Measurements from ENCODE around the gene WSB2.
A peak's percentile ranks its signal among the peaks of the same experiment; 100 is the strongest.
"Not testable (repeated sequence)": the region's sequence is repeated elsewhere in the genome, so short reads cannot be mapped to it uniquely, and the experiment has no call there.

WSB2 gene

DNA sequence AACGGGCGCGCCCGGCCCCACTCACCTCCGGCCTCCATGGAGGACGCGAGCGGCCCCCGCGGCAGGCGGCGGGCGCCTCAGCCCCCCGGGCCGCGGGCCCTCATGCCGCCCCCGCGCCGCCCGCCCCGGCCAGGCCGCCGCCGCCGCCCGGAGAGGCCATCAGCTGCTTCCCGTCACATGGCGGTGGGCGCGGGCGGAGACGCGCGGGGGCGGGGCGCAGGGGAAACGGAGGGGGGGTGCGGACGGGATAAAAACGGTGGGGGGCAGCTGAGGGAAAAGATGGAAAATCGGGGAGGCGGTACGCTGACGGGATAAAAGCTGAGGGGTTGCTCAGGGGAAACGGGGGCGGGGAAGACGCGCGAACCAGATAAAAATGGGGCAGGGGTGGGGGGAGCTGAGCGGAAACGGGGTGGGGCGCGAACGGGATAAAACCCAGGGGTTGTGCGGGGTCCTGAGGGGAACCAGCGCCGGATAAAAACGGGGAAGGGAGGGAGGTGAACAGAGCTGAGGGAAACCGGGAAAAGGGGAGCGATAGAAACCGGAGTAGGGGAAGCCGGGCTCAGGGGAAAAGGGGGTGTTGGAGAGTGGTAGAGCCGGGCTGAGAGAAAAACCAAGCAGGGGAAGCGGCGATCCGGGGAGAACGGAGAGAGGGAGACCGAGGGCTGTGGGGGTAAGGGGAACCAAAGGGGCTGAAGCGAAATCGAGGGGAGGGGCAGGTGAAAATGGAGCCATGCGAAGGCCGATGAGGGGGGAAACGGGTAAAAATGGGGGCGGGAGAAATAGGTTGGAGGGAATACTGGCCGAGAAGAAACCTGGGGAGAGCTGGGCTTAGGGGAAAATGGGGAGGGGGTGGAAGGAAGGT is at the start of gene WSB2:
TSS of gene WSB2 (minus strand) at position 169 of the 862 bp plus-strand sequence. CDS start at position 38, 131 bp downstream.
- no peak for DNase-seq (ENCODE audit: low read depth, low spot score)
- peak within 1 kb of the TSS; percentile 94 for H3K27ac ChIP-seq

DNA sequence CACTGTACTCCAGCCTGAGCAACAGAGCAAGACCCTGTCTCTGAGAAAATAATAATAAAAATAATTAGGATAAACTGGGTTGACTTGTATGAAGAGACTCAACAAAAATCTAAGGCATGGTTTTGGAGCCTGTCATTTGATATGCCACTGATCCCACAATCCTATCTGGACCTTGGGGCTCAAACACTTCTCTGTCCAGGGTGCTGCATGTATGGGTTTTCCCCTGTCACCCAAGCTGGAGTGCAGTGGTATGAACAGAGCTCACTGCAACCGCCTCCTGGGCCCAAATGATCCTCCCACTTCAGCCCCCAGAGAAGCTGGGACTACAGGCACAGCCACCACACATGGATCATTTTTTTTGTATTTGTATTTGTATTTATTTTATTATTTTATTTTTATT is 48.1 kb upstream of the WSB2 start:
- no peak for DNase-seq (ENCODE audit: low read depth, low spot score)
- H3K27ac ChIP-seq, result no peak overlapping the region

DNA sequence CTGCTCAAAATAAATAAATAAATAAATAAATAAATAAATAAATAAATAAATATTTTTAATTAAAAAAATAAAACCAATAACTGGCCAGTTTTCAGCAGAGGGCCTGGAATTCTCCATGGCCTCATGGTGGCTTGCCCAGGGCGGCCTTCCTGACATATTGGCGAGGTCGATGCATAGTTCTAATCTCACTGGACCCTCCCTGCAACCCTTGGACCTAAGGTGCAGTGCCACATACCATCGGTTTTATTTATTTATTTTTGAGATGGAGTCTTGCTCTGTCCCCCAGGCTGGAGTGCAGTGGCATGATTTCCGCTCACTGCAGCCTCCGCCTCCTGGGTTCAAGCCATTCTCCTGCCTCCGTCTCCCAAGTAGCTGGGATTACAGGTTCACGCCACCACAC is 46.7 kb upstream of the WSB2 start:
- DNase-seq (ENCODE audit: low read depth, low spot score), result no peak
- no peak overlapping the region for H3K27ac ChIP-seq

DNA sequence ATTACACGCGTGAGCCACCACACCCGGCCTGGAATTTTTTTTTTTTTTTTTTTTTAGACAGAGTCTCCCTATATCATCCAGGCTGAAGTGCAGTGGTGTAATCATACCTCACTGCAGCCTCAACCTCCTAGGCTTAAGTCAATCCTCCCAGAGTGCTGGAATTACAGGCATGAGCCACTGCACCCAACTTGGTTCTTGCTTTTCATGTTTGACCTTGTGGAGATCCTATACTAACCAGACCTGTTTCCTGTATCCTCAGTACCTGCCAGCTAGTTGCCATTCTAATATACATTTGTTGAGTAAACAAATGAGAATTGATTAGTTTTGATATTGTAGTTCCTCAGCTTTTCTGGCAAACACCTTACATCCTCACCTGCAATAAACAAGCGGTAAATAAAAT is 46.0 kb upstream of the WSB2 start:
- H3K27ac ChIP-seq, result no peak overlapping the region

DNA sequence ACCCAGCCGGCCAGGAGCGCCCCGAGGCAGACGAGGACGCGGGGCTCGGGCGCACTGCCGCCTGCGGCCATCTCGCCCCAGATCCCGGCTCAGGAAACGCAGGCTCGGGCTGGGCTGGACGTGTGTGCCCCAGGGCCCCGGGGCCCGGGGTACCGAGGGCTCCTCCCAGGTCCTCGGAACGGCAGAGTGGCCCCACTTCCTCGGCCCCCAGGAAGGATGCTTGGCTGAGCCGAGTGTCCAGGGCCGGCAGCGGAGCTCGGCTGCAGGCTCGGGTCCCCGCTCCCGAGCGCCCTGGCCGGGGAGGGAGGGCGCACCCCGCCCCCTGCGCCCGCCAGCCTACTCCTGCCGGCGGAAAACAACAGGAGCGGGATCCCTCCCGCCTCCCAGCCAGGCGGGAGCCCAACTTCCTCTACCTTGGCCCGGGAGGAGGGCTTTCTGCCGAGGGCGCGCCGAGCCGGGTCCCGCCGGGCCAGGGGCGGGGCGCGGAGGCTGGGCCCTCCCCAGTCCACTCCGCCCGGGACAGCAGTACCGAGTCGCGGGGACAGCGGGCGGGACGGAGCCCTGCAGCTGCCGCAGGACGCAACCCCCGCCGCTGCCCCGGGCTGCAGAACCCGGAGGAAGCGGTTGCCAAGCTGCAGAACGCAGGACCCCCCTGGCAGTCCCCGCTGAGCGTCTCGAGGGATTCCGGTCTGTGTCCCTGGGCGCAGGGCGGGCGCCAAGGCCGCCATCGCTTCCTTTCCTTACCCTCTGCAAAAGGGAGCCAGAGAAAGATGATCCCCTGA is 42.8 kb upstream of the WSB2 start, which contains the start of gene VSIG10:
TSS of gene VSIG10 (minus strand) at position 411 of the 782 bp plus-strand sequence. CDS start at position 71, 340 bp downstream.
- no peak for DNase-seq (ENCODE audit: low read depth, low spot score)

More for the DNA sequence above, 46.0 kb upstream of the WSB2 start:
- DNase-seq (ENCODE audit: low read depth, low spot score), result no peak

DNA sequence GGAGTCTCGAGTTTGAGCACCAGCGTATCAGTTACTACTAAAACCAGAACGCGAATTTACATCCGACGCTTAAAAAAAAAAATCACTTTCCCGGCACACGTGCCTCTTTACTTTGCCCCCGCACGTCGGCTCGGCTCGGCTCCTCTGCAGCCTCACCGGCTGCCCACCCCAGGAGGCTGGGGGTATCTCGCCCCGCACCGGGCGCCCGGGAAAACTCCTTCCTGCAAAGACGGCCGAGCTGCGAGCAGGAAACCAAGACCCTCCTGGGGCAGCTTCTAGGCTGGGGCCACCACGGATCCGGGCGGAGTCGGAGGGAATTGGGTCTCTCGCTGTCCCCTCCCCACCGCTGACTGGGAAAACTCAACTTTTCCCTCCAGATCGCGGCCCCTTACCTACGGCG is 42.2 kb upstream of the WSB2 start:
- no peak for DNase-seq (ENCODE audit: low read depth, low spot score)
- peak overlapping the region; percentile 28 for H3K27ac ChIP-seq

More for the DNA sequence above, 42.8 kb upstream of the WSB2 start, which contains the start of gene VSIG10:
- H3K27ac ChIP-seq, result peak within 1 kb of the TSS; percentile 28

DNA sequence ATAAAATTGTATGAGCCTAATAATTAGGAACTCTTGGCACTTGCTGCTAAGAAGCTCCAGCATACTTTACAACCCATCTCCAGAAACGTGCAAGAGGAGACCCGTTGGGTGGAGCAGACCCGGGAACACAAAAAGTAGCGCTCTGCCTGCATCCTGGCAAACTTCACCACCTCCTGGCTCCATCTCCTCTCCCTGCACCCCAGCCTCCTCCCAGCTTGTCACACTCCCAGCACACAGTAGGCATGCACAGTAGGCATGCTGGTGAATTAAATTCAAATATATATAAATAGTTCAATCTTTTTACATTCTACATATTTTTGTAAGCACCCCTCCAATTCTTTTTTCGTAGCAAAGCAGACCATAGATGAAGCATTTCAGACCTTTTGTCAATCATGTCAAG is 41.6 kb upstream of the WSB2 start:
- no peak for DNase-seq (ENCODE audit: low read depth, low spot score)
- H3K27ac ChIP-seq, result peak overlapping the region; percentile 28

DNA sequence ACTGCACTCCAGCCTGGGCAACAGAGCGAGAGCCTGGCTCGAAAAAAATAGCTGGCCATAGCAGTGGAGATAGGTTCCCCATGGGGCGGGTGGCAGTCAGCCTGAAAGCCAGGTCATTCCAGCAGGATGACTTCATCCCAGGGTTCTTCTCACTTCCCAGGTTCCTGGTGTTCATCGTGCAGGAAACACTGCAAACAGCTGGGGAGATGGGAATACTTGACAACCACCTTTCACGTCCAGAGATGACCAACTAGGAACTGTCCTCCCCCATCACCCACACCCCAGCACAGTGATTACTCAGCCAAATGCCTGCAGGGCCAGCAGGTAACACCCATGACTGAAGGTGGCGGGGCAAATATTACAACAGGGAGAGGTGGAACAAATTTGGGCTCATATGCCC is 41.1 kb upstream of the WSB2 start:
- peak overlapping the region; percentile 28 for H3K27ac ChIP-seq
- peak; percentile 29 for DNase-seq (ENCODE audit: low read depth, low spot score)

DNA sequence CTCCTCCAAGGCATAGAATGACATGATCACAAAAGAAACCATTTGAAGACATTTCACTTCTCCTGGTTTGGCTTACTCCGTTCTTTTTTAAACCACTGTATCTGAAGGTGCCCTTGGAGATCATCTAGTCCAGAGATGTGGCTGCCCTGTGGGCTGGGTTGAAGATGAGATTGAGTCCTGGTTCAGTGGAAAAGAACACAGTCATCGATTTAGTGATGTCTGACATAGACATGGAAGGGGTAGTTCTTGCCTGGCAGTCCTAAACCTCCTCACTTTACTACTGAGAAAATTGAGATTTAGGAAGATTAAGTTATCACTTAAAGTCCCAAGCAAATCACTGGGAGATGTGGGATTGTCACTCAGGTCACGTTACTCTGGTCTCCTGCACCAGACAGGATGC is 40.1 kb upstream of the WSB2 start:
- no peak overlapping the region for H3K27ac ChIP-seq
- DNase-seq (ENCODE audit: low read depth, low spot score), result no peak

DNA sequence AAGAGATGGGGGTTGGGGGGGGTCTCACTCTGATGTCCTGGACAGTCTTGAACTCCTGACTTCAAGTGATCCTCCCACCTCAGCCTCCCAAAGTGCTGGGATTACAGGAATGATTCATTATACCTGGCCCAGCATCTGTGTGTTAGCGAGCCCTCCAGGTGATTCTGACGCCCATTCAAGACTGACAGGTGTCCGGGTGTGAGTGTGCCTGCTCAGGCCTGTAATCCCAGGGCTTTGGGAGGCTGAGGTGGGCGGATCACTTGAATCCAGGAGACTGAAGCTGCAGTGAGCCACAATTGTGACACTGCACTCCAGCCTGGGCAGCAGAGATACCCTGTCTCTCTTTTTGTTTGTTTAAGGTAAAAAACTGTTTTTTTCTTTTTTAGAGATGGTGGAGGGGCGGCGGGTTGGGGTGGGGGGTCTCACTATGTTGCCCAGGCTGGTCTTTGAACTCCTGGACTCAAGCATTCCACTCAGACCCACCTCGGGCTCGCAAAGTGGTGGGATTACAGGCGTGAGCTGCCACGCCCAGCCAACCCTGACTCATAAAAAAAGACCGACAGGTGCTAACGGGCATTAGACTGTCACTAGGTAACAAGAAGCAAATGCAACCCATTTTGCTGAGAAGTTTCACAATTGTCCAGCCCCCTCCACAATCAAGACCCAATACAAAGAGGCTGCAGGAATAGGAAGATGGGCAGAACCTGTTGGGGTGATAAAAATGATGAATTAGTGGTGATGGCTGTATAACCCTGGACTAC is 38.1 kb upstream of the WSB2 start:
- DNase-seq (ENCODE audit: low read depth, low spot score), result no peak

DNA sequence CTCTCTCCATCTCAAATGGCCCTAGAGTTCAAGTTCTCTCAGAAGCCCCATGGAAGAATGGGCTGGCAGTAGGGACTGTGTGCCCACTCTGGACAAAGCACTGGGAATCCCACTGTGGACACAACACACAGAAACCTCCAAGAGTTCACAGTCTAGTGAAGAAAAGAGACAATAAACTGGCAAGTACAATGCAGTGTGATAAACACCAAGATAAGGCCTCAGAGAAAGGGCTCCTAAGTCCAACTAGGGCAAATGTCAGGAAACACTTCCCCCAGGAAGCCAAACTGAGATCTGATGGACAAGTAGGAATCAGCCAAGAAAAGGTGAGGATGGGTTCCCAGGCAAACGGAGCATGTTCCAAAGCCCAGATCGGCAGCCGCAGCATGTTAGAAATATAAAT is 37.4 kb upstream of the WSB2 start:
- H3K27ac ChIP-seq, result no peak overlapping the region
- no peak for DNase-seq (ENCODE audit: low read depth, low spot score)

More for the DNA sequence above, 38.1 kb upstream of the WSB2 start:
- no peak overlapping the region for H3K27ac ChIP-seq

DNA sequence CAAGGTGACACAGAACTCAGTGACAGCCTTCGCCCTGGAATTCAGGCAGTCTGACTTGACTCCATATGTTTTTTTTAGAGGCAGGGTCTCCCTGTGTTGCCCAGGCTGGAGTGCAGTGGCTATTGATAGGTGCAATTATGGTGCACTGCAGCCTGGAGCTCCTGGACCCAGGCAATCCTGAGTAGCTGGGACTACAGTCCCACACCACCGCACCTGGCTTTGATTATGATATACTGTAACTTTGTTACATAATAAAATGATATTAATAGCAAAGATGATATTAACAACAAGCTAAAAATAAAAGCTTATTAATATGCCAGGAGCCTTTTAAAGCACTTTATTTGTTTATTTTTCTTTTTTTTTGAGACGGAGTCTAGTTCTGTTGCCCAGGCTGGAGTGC is 33.1 kb upstream of the WSB2 start:
- no peak for DNase-seq (ENCODE audit: low read depth, low spot score)

DNA sequence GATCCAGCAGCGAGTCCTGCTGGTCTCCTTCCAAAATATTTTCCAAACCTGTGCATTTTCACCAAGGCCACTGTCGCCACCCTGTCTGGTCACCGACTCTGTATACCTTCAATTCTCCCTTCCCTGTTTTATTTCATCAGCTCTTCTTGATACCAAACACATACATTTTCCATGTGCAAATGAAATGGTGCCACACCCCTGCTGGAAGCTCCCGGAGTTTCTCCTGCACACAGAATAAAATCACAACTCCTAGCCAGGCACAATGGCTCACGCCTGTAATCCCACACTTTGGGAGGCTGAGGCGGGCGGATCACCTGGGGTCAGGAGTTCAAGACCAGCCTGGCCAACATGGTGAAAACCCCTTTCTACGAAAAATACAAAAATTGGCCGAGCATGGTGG is 28.8 kb upstream of the WSB2 start:
- no peak for DNase-seq (ENCODE audit: low read depth, low spot score)
- H3K27ac ChIP-seq, result no peak overlapping the region

More for the DNA sequence above, 33.1 kb upstream of the WSB2 start:
- H3K27ac ChIP-seq, result no peak overlapping the region

DNA sequence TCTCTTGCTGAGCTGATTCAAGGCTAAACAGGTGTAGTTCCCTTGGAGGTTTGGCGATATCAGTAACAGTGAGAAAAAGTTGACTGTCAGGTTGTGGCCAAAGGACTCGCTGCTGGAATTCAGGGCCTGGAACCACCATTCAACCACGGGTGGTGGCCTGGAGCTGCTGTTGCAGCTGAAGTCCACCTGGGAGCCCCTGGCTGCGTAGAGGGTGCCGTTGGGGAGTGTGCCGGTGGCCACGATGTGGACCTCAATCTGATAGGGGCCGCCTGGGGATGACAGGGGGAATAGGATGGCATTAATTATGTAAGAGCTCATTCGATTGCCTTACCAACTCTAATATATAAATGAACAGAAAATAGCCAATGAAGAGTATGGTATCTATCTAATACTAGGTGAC is 21.2 kb upstream of the WSB2 start:
- H3K27ac ChIP-seq, result no peak overlapping the region
- DNase-seq (ENCODE audit: low read depth, low spot score), result no peak

DNA sequence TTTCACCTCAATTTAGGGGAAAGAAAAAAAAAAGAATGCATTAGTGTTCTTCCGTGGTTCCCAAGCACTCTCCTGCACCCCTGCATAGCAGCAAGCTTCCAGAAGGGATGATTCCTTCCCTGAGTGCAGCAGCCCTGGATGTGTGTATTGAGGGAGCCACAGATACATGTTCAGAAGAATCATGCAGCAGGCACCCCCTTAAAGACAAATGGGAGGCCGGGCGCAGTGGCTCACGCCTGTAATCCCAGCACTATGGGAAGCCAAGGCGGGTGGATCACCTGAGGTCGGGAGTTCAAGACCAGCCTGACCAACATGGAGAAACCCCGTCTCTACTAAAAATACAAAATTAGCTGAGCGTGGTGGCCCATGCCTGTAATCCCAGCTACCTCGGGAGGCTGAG is 20.5 kb upstream of the WSB2 start:
- not testable (repeated sequence) for DNase-seq (ENCODE audit: low read depth, low spot score); H3K27ac ChIP-seq

DNA sequence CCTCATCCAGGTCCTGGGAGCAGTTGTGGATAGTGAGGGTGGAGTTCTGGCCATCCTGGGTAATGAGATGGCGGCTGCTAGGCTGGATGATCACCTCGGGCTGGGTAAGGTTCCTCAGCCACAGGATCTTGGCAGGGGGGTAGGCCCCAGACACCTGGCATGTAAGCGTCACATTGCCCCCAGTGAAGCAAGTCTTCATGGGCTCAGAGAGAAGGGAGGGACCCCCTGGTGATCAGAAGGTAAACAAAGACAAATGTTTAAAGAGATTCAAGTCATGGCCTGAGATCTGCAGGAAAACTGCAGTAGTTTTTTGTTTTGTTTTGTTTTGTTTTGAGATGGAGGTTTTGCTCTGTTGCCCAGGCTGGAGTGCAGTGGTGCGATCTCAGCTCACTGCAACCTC is 12.8 kb upstream of the WSB2 start:
- no peak overlapping the region for H3K27ac ChIP-seq
- DNase-seq (ENCODE audit: low read depth, low spot score), result no peak

DNA sequence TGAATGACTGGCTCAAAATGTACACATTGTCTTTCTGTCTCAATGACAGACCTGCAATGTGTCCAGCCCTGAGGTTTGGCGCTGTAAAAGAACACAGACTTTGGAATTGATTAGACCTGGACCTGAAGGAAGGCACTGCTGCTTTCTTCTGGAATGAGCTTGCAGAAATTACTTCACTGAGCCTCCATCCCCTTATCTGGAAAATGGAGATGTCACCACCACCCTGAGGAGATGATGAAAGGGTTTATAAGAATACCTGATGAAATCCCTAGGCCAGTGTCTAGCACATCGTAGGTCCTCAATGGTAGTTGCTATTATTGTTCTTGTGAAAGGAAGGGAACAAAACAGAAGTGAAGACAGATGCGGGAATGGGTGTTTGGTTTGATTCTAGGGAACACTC is 9.7 kb upstream of the WSB2 start:
- H3K27ac ChIP-seq, result no peak overlapping the region
- no peak for DNase-seq (ENCODE audit: low read depth, low spot score)

DNA sequence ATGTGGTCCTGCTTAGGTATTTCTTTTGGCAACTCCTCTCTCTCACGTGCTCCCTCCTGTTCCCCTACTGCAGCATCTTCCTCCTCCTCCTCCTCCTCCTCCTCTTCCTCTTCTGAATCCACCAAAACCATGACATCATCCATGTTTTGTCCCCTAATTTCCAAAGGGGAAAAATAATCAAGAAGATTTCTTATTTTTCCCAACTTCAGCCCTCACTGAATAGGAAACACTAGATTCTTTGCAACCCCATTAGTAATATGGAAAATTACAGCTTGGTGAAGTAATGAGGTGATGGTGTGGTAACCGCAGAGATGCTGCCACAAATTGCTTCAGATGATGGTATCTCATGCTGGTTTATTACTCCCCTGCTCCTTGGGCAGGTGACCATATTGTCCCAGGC is 7.5 kb upstream of the WSB2 start:
- DNase-seq (ENCODE audit: low read depth, low spot score), result no peak
- H3K27ac ChIP-seq, result no peak overlapping the region

DNA sequence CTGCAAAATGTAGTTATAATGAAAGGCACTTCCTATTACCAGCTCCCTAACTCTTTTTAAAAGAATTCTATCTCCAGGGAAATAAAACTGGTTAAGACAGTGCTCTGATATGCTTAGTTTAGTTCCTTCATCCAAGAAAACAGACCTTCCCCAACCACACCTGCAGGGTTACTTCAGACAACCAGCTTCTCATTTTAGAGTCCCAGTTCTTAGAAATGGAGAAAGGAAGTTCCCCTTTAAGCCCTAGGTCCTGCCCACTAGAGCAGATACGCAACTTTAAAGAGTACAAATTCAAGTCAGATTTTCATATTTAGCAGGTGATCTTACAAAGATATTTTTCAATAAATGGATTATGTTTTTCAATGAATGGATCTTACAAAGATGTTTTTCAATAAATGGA is 4.4 kb upstream of the WSB2 start:
- no peak overlapping the region for H3K27ac ChIP-seq
- no peak for DNase-seq (ENCODE audit: low read depth, low spot score)

DNA sequence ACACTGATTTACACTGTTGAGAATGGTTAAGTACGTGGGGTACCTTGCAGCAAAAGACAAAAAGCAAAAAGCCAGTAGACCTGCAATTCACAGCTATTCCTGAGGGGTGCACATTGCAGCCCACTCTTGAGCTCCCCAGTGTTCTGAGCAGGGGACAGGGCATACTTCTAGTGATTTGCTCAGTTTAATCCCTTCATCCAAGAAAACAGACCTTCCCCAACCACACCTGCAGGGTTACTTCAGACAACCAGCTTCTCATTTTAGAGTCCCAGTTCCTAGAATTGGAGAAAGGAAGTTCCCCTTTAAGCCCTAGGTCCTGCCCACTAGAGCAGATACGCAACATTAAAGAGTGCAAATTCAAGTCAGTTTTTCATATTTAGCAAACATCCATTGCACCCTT is 3.6 kb upstream of the WSB2 start:
- no peak overlapping the region for H3K27ac ChIP-seq
- DNase-seq (ENCODE audit: low read depth, low spot score), result no peak

Measured in epithelial cell of prostate (primary cell).